HL-60 (cell line): Measurements from ENCODE around the gene SPAG17.

Experiments used
- TF ChIP-seq, protein P1 (sequence below): IDR thresholded peaks from one replicate; pipeline ENCODE4 v1.5.1; 2011; ENCODE audit warnings: low read length, control low read depth, inconsistent platforms; ENCODE audit not compliant: insufficient read depth
- TF ChIP-seq, protein P2 (sequence below): IDR thresholded peaks from 2 replicates; pipeline ENCODE4 v1.6.1; 2012; ENCODE audit warnings: low read depth; ENCODE audit not compliant: insufficient replicate concordance

DNA sequence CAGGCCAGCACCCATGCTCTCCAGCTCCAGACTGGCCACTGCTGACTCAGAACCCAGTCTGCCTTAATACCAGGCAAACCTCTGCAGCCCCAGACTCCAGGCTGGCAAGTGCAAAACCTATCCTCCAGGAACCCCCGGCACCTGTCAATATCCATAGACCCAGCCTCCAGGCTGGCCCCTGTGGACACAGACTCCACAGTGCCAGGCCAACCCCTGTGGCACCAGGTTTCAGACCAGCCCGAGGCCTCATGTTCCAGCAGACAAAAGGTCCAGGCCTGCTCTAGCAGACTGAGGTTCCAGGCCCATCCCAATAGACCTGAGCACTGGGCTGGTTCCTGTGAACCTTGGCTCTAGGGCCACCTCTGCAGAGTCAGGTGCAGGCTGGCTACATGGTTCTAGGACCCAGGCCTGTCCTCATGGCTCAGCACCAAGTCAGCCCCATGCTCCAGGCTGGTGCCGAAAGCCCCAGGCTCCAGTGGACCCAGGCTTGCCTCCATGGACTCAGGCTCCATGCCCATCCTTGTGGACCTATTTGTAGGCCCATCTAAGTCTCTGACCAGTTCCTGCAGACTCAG lies 137.3 kb downstream of the SPAG17 start:
- TF ChIP-seq, protein P1, sequence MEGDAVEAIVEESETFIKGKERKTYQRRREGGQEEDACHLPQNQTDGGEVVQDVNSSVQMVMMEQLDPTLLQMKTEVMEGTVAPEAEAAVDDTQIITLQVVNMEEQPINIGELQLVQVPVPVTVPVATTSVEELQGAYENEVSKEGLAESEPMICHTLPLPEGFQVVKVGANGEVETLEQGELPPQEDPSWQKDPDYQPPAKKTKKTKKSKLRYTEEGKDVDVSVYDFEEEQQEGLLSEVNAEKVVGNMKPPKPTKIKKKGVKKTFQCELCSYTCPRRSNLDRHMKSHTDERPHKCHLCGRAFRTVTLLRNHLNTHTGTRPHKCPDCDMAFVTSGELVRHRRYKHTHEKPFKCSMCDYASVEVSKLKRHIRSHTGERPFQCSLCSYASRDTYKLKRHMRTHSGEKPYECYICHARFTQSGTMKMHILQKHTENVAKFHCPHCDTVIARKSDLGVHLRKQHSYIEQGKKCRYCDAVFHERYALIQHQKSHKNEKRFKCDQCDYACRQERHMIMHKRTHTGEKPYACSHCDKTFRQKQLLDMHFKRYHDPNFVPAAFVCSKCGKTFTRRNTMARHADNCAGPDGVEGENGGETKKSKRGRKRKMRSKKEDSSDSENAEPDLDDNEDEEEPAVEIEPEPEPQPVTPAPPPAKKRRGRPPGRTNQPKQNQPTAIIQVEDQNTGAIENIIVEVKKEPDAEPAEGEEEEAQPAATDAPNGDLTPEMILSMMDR = no peak
- TF ChIP-seq, protein P2, sequence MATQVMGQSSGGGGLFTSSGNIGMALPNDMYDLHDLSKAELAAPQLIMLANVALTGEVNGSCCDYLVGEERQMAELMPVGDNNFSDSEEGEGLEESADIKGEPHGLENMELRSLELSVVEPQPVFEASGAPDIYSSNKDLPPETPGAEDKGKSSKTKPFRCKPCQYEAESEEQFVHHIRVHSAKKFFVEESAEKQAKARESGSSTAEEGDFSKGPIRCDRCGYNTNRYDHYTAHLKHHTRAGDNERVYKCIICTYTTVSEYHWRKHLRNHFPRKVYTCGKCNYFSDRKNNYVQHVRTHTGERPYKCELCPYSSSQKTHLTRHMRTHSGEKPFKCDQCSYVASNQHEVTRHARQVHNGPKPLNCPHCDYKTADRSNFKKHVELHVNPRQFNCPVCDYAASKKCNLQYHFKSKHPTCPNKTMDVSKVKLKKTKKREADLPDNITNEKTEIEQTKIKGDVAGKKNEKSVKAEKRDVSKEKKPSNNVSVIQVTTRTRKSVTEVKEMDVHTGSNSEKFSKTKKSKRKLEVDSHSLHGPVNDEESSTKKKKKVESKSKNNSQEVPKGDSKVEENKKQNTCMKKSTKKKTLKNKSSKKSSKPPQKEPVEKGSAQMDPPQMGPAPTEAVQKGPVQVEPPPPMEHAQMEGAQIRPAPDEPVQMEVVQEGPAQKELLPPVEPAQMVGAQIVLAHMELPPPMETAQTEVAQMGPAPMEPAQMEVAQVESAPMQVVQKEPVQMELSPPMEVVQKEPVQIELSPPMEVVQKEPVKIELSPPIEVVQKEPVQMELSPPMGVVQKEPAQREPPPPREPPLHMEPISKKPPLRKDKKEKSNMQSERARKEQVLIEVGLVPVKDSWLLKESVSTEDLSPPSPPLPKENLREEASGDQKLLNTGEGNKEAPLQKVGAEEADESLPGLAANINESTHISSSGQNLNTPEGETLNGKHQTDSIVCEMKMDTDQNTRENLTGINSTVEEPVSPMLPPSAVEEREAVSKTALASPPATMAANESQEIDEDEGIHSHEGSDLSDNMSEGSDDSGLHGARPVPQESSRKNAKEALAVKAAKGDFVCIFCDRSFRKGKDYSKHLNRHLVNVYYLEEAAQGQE = no peak
